ENCODE results near the gene LSM7.

LSM7 gene

DNA sequence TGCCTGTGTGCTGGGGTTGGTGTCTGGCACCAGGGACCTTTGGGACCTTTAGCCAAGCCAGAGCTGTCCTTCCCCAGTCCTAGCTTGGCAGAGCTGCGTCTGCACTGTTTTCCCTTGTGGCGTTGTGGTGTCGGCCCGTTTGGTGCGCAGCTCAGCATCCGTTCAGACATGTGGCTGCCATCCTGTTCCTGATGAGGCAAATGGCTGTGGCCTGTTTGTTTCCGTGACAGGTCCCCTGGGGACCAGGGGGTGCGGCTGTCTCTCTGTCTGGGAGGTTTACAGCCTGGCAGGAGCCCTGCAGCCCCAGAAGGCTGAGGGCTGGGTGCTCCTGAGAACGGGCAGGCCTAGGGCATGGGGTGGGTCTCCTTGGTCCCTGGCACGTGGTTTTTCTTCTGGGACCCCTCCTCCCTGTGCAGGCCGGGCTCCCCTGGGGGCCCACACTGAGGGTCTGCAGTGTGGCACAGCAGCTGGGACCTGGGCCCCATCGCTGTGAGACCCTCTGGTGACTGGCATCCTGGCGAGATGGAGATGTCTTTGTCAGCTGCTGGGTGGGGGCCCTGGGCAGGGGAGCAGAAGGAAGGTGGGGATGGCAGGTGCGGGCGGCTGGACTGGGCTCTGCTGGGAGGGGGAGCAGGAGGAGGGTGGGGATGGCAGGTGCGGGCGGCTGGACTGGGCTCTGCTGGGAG, 4.1 kb upstream of the LSM7 start:
- H3K27ac ChIP-seq (replicated peaks) = no peak overlapping the region
- no peaks in the 10 kb centered on the region for H3K27me3 ChIP-seq (ENCODE audit: insufficient read depth, poor library complexity, severe bottlenecking)
- TF ChIP-seq SPI1 (IDR thresholded peaks at IDR 0.05; ENCODE audit: borderline replicate concordance, low read depth) (no peak), POLR2AphosphoS5 (IDR thresholded peaks at IDR 0.05; ENCODE audit: low read depth) (peak; percentile 63)
- TF ChIP-seq, protein P1, sequence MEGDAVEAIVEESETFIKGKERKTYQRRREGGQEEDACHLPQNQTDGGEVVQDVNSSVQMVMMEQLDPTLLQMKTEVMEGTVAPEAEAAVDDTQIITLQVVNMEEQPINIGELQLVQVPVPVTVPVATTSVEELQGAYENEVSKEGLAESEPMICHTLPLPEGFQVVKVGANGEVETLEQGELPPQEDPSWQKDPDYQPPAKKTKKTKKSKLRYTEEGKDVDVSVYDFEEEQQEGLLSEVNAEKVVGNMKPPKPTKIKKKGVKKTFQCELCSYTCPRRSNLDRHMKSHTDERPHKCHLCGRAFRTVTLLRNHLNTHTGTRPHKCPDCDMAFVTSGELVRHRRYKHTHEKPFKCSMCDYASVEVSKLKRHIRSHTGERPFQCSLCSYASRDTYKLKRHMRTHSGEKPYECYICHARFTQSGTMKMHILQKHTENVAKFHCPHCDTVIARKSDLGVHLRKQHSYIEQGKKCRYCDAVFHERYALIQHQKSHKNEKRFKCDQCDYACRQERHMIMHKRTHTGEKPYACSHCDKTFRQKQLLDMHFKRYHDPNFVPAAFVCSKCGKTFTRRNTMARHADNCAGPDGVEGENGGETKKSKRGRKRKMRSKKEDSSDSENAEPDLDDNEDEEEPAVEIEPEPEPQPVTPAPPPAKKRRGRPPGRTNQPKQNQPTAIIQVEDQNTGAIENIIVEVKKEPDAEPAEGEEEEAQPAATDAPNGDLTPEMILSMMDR (IDR thresholded peaks at IDR 0.05; ENCODE audit: insufficient read depth, low read length) = no peak
- no peak for DNase-seq (ENCODE audit: low read depth in 1 of 2, low spot score in 1 of 2)
- H3K4me3 ChIP-seq (replicated peaks; ENCODE audit: insufficient read depth, low read length) = no peak overlapping the region

DNA sequence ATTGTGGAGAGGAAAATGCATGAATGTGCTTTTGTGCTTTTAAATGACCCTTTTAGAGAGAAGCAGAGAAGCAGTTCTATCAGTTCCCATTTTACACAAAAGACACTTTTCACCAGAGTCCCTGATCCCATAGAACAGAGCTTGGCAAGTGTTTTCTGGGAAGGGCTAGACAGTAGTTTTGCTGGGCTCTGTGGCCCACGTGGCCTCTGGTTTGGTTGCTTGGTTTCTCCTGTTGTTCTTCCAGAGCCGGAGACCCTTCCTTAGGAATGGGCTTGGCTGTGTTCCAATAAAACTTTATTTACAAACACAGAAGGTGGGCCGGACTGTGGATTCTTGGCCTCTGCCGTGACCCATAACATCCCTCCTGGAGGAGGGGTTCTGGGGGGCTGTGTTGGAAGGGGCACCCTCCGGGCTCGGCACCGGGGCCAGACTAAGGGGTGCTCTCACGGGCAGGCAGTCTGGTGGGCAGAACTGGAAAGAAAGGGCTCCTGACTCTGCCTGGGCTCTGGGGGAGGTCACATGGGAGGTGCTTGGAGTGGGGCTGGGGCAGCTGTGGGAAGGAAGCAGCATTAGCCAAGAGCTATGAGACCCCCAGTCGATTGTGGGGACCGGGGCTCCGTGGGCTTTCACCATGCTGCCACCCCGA, 3.3 kb upstream of the LSM7 start:
- Histone ChIP-seq H3K27me3 (ENCODE audit: insufficient read depth, poor library complexity, severe bottlenecking) (no peaks in the 10 kb centered on the region), H3K4me3 (replicated peaks; ENCODE audit: insufficient read depth, low read length) (no peak overlapping the region), H3K27ac (replicated peaks) (no peak overlapping the region)
- no peak for DNase-seq (ENCODE audit: low read depth in 1 of 2, low spot score in 1 of 2)
- TF ChIP-seq REST (IDR thresholded peaks at IDR 0.05; ENCODE audit: insufficient replicate concordance, low read depth) = no peak
- TF ChIP-seq POLR2AphosphoS5 (IDR thresholded peaks at IDR 0.05; ENCODE audit: low read depth) = no peak
- TF ChIP-seq, protein P1 (IDR thresholded peaks at IDR 0.05; ENCODE audit: insufficient read depth, low read length) = no peak
- TF ChIP-seq SPI1 (IDR thresholded peaks at IDR 0.05; ENCODE audit: borderline replicate concordance, low read depth) = no peak

DNA sequence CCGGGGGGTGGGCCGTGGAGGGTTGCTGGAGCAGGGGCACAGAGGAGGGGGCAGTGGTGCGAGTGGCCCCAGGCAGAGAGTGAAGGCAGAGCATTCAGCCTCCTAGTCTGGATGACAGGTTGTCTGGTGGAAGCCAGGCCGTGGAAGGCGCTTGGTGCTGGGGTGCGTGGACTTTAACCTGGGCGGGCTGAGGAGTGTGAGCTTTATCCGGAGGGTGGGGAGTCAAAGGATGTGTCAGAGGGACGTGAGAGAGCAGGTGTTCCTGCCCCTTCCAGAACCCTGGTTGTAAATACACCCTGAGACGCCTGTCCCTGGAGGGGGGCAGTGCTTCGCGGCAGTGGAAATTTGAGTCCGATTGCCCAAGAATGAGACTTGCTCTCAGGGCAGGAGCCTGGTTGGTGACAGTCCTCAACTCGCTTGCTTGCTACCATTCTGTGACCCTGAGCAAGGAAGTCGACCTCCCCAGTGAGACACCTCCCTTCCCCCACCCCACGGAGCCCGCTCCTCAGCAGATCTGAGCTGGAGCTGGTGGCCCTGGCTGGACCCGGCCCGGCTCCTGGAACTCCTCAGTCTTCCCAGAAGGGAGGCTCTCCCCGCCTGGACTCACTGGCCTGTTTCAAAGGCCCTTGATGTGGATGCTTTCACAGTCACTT, 2.4 kb upstream of the LSM7 start:
- Histone ChIP-seq H3K4me3 (replicated peaks; ENCODE audit: insufficient read depth, low read length) (no peak overlapping the region), H3K27ac (replicated peaks) (no peak overlapping the region), H3K27me3 (ENCODE audit: insufficient read depth, poor library complexity, severe bottlenecking) (no peaks in the 10 kb centered on the region)
- TF ChIP-seq POLR2AphosphoS5 (IDR thresholded peaks at IDR 0.05; ENCODE audit: low read depth) (no peak), GABPA (IDR thresholded peaks at IDR 0.05; ENCODE audit: low read depth) (no peak), SPI1 (IDR thresholded peaks at IDR 0.05; ENCODE audit: borderline replicate concordance, low read depth) (no peak), REST (IDR thresholded peaks at IDR 0.05; ENCODE audit: insufficient replicate concordance, low read depth) (no peak)
- TF ChIP-seq, protein P1 (IDR thresholded peaks at IDR 0.05; ENCODE audit: insufficient read depth, low read length) = no peak
- DNase-seq (ENCODE audit: low read depth in 1 of 2, low spot score in 1 of 2) = no peak

Measured in HL-60 (cell line).